ENCODE results near the gene FAM171A1. TPM values are rescaled to one million over a fixed set of nuclear protein-coding genes. Genes with fewer than 3 reads are reported as not detected.

The FAM171A1 gene
- polyA plus RNA-seq, 3 donors = 6.6 to 14.7 (median 13.8) TPM

DNA sequence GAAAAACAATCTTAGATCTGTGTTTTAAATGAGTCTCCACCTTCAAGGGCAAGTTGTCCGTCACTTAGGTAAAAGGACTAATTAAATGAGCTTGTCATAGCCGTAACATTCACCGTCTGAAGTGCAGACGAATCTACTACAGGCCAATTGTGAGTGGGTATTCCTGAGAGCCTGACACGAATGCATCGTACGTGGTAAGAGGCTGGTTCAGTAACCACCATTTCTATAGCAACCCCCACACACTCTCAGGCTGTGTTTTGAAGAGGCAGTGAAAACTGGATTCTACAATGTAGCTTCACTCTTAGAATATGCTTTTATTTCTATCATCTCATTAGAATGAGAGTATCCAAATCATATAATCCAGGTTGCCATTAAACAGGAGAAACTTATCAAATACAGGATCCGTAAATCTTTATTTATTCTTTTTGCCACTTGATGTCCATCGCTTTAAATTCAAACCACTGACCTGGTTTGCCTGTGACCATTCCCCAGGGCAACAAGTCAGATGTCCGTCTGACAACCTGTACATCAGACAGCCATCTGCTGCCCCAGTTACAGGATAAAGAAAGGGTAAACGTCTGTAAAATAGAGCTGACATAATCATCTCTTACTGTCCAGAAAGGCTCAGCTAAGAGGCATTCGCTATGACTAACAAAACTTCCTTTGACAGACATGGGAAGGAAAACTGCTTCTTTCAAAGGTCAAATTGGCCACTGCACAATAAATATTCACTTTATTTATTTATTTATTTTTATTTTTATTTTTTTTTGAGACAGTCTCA lies 132.3 kb downstream of the FAM171A1 start:
- WGBS, 3 donors = 83 to 88% (median 86%) methylated on average over 12 of the region's 12 CpGs
- no peak overlapping the region for H3K27ac ChIP-seq (ENCODE audit: low read depth, low read length)

- H3K27ac ChIP-seq (ENCODE audit: low read depth, low read length) = no peak overlapping the region
- WGBS, 3 donors = 59 to 67% (median 65%) methylated on average over 5 of the region's 5 CpGs
Observed at GRCh38 chr10:15237351-15237750, 133.7 kb downstream of the FAM171A1 start.

- WGBS, 3 donors = 93 to 96% (median 94%) methylated on average over 9 of the region's 9 CpGs
- no peak overlapping the region for H3K27ac ChIP-seq (ENCODE audit: low read depth, low read length)
Observed at GRCh38 chr10:15236340-15236739, 134.7 kb downstream of the FAM171A1 start.

DNA sequence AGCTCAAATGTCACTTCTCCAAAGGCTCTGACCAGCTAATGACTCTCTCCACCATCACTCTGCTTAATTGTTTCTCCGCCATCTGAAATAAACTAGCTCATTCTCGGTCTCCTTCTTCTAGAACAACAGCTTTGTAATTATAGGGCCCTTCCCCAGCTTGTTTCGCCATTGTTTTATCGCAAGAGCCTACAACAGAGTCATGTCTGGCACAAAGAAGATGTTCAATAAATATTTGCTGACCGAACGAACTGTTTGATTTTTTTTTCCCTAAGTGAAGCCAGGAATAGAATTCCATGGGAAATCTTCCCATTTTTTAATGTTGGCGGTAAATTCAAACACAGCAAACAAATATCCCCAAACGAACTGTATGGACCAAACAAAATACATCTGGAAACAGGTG lies 138.8 kb downstream of the FAM171A1 start:
- 51 to 91% (median 81%) methylated on average over 8 of the region's 8 CpGs for WGBS, 3 donors
- no peak overlapping the region for H3K27ac ChIP-seq (ENCODE audit: low read depth, low read length)

GRCh38 chr10:15231426-15231825 lies 139.7 kb downstream of the FAM171A1 start:
- no peak overlapping the region for H3K27ac ChIP-seq (ENCODE audit: low read depth, low read length)
- WGBS, 3 donors = 70 to 95% (median 91%) methylated on average over 11 of the region's 11 CpGs

DNA sequence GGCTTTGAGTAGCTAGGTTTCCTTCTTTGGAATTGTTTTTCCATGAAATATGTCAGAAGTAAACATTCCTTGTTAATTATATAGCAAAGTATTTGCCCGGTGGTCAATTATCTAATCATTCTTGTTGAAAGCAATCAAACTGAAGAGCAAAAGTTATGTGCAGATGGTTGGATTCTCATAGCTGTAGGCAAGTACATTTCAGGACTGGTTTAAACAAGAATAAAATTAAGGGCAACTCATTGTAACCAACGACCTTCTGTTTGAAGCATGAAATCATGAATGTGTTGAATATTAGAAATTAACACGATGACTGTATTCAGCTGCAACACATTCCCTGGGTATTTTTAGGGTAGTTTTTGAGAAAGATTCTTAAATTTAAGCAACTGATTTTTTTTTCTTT lies 140.8 kb downstream of the FAM171A1 start:
- 30 to 76% (median 76%) methylated on average over 3 of the region's 3 CpGs for WGBS, 3 donors

GRCh38 chr10:15229268-15229667 lies 141.8 kb downstream of the FAM171A1 start:
- WGBS, 3 donors = 77 to 90% (median 86%) methylated on average over 4 of the region's 4 CpGs
- no peak overlapping the region for H3K27ac ChIP-seq (ENCODE audit: low read depth, low read length)

More for the DNA sequence above, 140.8 kb downstream of the FAM171A1 start:
- H3K27ac ChIP-seq (ENCODE audit: low read depth, low read length) = no peak overlapping the region

DNA sequence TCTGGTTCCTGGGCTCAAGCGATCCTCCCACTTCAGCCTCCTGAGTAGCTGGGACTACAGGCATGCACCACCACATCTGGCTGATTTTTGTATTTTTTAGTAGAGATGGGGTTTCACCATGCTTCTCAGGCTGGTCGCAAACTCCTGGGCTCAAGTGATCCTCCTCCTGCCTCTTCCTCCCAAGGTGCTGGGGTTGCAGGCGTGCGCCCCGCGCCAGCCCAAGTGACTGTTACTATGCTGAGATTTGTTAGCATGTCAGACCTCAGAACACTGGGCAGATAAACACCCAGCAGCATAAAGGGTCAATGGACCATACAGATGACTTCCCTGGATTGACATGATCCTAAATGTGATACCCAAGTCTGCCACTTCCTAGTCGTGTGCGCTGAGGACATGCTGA lies 142.7 kb downstream of the FAM171A1 start:
- WGBS, 3 donors = 84 to 97% (median 96%) methylated on average over 8 of the region's 8 CpGs
- no peak overlapping the region for H3K27ac ChIP-seq (ENCODE audit: low read depth, low read length)

GRCh38 chr10:15227611-15228372 lies 143.3 kb downstream of the FAM171A1 start:
- WGBS, 3 donors = 63 to 84% (median 82%) methylated on average over 5 of the region's 5 CpGs
- no peak overlapping the region for H3K27ac ChIP-seq (ENCODE audit: low read depth, low read length)

DNA sequence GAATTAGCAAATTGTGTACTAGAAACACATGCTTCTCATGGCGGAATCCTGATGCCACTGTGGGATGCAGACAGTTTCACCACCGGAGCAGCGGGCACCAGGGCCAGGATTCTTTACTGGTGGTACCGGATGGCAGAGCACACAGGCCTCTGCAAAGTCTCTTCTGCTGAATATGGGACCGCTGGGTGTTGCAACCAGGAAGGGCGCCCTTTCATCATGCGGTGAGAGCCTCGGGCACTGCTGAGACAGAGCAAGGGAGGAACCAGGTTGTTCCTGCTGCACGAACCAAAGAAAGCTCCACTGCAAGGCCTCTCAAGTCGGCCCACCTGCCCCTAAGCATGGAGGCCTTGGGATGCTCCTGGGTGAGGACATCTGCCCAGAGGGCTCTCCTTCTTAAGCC lies 145.6 kb downstream of the FAM171A1 start:
- no peak overlapping the region for H3K27ac ChIP-seq (ENCODE audit: low read depth, low read length)
- WGBS, 3 donors = 73 to 97% (median 81%) methylated on average over 10 of the region's 10 CpGs

GRCh38 chr10:15224948-15225347 lies 146.1 kb downstream of the FAM171A1 start:
- no peak overlapping the region for H3K27ac ChIP-seq (ENCODE audit: low read depth, low read length)
- WGBS, 3 donors = 61 to 90% (median 80%) methylated on average over 5 of the region's 5 CpGs

- 65 to 77% (median 69%) methylated on average over 6 of the region's 6 CpGs for WGBS, 3 donors
Observed at GRCh38 chr10:15223174-15223573, 147.9 kb downstream of the FAM171A1 start.

DNA sequence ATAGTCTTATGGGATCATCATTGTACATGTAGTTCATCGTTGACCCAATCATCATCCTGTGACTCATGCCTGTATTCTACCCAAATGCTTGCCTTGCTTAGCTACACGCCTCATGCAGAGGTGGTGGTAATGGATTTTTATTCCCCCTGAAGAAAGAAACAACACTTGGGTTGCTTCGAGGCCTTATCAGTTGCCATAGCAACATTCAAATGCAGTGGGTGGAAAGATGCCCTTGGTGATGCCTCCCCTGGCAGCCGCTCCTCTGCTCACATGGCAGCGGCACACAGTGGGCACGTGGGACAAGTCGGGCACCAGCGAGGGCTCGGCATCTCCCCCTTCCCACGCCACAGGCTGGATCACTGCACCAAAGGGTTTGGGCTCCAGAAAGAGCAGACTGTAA lies 148.6 kb downstream of the FAM171A1 start:
- 87 to 89% (median 89%) methylated on average over 10 of the region's 10 CpGs for WGBS, 3 donors

More at GRCh38 chr10:15223174-15223573, 147.9 kb downstream of the FAM171A1 start:
- no peak overlapping the region for H3K27ac ChIP-seq (ENCODE audit: low read depth, low read length)

GRCh38 chr10:15220445-15220844 lies 150.6 kb downstream of the FAM171A1 start:
- WGBS, 3 donors = 90 to 97% (median 95%) methylated on average over 3 of the region's 3 CpGs
- H3K27ac ChIP-seq (ENCODE audit: low read depth, low read length) = no peak overlapping the region

More for the DNA sequence above, 148.6 kb downstream of the FAM171A1 start:
- H3K27ac ChIP-seq (ENCODE audit: low read depth, low read length) = no peak overlapping the region

GRCh38 chr10:15216700-15217099 lies 154.4 kb downstream of the FAM171A1 start:
- H3K27ac ChIP-seq (ENCODE audit: low read depth, low read length) = no peak overlapping the region
- 87 to 95% (median 95%) methylated on average over 6 of the region's 6 CpGs for WGBS, 3 donors

DNA sequence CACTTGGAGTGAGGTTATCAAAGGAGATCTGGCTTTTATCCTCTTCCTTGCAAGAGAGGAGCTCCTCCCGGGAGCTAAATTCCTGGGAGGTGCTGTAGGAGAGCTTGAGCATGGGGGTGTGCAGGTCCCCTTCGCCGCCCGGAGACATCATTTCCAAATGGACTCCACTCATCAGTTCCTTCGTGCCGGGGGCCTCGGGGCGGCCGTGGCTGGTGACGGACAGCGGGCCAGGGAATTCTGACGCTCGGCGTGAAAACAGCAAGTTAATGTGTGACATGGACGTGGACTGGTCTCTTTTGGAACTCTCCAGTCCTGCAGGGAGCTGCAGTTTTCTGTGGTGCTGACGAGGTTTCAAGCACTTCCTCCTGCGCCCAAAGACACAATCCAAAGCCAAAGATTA lies 156.9 kb downstream of the FAM171A1 start:
- no peak overlapping the region for H3K27ac ChIP-seq (ENCODE audit: low read depth, low read length)
- 90 to 94% (median 94%) methylated on average over 17 of the region's 17 CpGs for WGBS, 3 donors

GRCh38 chr10:15213461-15213861 lies 157.6 kb downstream of the FAM171A1 start:
- WGBS, 3 donors = 93 to 95% (median 93%) methylated on average over 18 of the region's 18 CpGs

GRCh38 chr10:15211464-15211979 lies 159.6 kb downstream of the FAM171A1 start:
- 73 to 84% (median 81%) methylated on average over 6 of the region's 6 CpGs for WGBS, 3 donors
- H3K27ac ChIP-seq (ENCODE audit: low read depth, low read length) = no peak overlapping the region

More at GRCh38 chr10:15213461-15213861, 157.6 kb downstream of the FAM171A1 start:
- no peak overlapping the region for H3K27ac ChIP-seq (ENCODE audit: low read depth, low read length)

GRCh38 chr10:15210521-15210920 lies 160.6 kb downstream of the FAM171A1 start:
- H3K27ac ChIP-seq (ENCODE audit: low read depth, low read length) = no peak overlapping the region
- WGBS, 3 donors = 82 to 89% (median 87%) methylated on average over 8 of the region's 8 CpGs
